Esophagus squamous epithelium (tissue), 4 donors: ENCODE data around the gene PHLDA1.

Source experiments
- POLR2A ChIP-seq, 4 donors: fragments of 450-650 bp; IDR thresholded peaks; one replicate each; pipeline ENCODE4 v1.6.1; 2017; ENCODE audit warnings: antibody characterized with exemption in 4 of 4, mild to moderate bottlenecking in 4 of 4, moderate library complexity in 3 of 4
- TF ChIP-seq, protein P1 (sequence below), 6 experiments: fragments of 450-650 bp in 4 of 6; fragments of 200-600 bp in 2 of 6; sonication (generic) in 2 of 6; IDR thresholded peaks; one replicate each; pipeline ENCODE4 v1.5.1; 2016 to 2019; ENCODE audit warnings: antibody characterized with exemption in 6 of 6, mild to moderate bottlenecking in 4 of 6, moderate library complexity in 4 of 6

DNA sequence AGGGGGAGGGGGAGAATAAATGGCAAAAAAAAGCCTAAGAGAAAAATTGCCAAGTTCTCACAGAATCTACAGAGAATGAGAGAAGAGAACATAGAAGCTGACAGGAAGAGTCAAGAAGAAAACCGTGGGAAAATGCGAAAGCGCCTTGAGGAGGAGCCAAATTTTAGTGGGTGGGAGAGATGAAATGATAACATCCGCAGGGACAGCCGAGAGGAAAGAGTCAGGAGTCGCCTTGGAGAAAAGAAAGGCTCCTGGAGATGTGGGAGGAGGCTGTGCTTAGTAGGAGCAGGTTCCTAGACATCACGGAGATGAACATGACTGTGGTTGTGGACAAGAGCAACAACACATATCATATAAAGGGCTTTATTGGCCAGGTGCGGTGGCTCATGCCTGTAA lies 49.4 kb downstream of the PHLDA1 start:
- TF ChIP-seq, protein P1, sequence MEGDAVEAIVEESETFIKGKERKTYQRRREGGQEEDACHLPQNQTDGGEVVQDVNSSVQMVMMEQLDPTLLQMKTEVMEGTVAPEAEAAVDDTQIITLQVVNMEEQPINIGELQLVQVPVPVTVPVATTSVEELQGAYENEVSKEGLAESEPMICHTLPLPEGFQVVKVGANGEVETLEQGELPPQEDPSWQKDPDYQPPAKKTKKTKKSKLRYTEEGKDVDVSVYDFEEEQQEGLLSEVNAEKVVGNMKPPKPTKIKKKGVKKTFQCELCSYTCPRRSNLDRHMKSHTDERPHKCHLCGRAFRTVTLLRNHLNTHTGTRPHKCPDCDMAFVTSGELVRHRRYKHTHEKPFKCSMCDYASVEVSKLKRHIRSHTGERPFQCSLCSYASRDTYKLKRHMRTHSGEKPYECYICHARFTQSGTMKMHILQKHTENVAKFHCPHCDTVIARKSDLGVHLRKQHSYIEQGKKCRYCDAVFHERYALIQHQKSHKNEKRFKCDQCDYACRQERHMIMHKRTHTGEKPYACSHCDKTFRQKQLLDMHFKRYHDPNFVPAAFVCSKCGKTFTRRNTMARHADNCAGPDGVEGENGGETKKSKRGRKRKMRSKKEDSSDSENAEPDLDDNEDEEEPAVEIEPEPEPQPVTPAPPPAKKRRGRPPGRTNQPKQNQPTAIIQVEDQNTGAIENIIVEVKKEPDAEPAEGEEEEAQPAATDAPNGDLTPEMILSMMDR (IDR thresholded peaks at IDR 0.05): no peak
- TF ChIP-seq POLR2A (IDR thresholded peaks at IDR 0.05): no peak
